GM20431 (cell line): Measurements from ENCODE around the gene WNT1.

ENCODE experiments used
- in situ Hi-C: fragments of 300-500 bp; cut with MseI, MboI; formaldehyde crosslinking; loops from one replicate; pipeline ENCODE4 v1.15.0; 2020; ENCODE audit warnings: low sequenced_read_pairs; ENCODE audit not compliant: unreplicated experiment

Gene WNT1

DNA sequence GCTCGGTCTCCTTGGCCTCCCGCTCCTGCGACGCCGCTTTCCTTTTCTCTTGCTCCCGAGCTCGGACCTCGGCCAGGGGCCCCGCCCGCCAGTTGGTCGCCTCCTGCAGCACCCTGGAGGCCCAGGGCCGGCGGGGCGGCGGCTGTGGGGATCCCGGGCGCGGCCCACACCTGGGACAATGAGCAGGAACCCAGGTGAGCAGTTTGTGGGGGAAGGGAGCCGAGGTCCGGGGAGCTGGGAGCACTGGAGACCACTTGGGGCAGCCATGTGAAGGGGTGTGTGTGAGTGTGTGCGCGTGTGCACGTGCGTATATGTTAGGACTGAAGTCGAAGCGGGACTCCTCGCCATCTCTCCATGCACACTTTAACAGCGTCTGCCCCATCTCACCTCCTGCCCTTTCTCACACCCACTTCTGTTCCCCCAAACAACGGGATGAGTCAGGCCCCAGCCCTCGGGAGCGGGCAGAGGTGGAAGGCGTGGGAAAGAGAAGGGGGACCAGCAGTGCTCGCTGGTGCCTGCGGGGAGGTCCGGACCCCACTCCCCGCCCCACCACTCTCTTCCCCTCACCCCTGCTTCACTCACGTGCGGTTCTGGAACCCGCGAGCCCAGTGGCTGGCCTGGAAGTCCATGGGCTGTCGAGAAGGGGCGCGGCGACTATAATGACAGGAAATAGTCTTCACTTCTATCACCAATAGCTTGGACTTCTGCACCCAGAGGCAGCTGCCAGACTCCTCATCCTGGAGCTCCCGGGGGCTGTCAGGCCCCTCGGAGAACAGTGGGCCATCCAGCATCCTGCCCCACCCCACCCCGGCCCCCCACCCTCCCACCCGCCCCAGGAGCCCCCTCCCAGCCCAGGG lies 20.6 kb downstream of the WNT1 start:
- in situ Hi-C loops = no loop called here

DNA sequence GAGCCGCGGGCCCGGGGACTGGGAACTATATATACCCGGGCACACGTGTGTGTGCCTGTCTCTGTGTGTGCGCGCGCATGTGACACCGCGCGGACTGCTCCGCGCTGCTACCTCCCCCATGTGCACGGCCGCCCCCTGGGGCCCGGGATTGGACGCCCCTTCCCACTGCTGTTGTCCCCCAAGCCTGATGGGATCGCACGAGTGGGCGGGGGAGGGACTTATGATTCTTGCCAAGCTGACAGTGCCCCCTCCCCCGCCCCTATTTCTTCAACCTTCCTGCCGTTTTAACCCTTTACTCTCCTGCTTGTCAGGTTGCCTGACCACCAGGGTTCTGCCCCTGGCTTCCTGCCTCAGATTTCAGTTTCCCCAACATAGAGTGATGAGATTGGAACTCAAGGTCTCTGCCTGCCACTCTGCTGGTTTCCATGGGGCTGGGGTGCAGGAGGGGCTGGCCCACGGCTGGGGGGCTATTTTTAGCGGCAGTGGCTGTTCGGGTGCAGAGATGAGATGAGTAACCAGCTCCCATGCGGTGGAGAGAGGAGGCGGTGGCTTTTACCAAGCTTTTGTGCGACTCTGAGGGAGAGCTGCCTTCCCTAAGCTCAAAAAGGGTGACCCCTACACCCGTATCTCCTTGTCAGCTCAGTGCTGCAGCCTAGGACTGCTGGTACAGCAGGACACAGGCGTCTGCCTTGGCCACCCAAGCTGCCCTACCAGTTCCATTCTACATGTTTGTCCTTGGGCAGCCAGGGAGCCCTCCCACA lies 21.4 kb downstream of the WNT1 start, which contains the start of gene DDN:
Gene DDN (minus strand): TSS at position 5 of the 761 bp plus-strand sequence. CDS start 88 bp downstream, outside the sequence.
- in situ Hi-C loops = no loop called here

DNA sequence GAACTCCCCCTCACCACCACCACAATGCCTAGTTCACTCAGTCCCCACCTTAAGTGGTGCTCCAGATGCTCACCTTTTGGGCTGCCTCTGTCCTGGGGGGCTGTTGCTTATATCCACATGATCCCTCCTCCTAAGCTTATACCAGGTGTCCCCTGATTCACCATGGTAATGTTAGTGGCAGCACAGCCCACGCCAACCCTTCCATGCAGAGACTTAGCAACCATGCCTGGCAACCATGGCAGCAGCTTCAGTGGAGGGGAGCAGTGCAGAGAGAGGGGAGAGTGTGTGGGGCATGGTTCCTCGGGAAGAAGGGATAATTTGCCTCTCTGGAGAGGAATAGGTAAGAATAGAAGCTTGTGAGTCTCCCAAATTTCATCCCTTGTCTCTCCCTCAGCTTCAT lies 22.2 kb downstream of the WNT1 start:
- in situ Hi-C loops = no loop called here

DNA sequence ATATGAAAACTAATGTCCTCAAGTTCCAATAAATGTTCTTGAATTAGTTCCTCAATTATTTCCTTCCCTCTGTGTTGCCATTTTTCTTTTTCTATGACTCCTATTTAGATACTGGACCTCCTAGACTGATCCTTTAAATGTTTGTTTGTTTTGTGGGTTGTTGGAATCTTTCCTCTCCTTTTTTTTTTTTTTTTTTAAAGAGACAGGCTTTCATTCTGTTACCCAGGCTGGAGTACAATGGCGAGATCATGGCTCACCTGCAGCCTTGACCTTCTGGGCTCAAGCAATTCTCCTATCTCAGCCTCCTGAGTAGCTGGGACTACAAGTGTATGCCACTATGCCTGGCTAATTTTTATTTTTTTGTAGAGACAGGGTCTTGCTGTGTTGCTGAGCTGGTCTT lies 30.8 kb downstream of the WNT1 start:
- in situ Hi-C loops = no loop called here

DNA sequence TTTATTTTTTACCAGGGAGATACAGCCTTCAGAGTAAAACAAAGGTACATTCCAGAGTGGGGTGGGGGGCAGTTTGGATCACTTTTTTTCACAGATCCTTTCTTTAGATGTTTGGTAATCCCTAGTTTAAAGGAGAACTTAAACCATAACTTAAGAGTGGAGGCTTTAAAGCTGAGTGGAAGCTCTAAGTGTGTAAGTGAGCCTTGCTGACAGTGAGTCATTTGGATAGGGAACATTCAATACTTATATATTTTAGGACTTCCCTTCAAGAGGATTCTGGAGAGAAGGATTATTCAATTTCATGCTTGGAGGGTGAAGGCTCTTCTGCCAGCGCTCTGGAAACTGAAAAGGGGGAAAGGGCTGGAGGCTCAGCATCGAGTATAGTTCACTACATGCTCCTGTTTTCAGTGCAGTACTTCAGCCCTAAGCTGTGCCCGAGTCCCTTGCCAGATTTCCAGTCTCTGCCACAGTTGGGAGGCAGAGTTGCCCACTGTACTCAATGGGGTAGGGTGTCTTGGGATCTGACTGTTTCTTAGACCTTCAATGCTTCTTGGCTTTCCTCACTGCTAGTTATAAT lies 32.1 kb downstream of the WNT1 start:
- in situ Hi-C loops = no loop called here

DNA sequence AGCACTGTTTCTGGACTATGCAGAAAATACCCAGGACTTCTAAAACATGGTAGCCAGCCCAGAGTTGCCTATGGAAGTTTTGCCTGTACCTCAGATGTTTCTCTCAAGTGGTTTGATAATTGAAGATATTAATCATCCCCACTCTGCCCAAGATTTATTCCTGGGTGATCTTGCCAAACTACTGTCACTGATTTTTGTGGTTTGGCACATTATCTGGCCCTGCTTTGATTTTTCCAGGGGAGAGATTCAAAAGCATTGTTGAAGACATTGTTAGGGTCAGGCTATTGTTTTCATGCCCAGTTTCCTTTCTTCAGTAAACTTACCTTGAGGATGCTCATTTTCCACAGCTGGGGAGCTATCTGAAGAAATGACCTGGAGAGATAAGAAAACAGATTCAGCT lies 34.6 kb downstream of the WNT1 start:
- in situ Hi-C loops = no loop called here

DNA sequence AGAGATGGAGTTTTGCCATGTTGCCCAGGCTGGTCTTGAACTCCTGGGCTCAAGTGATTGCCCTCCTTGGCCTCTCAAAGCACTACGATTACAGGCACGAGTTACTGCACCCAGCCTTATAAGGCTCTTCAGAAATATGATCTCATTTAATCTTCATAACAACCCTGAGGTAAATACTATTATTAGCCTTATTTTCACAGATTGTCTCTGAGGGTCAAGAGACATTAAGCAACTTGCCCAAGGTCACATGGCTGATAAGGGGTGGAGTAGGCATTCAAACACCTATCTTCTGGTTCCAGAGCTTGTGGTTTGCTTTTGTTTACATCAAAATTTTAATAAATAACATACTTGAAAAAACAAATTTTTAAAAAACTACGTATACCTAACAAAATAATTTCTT lies 35.3 kb downstream of the WNT1 start:
- in situ Hi-C loops = no loop called here

DNA sequence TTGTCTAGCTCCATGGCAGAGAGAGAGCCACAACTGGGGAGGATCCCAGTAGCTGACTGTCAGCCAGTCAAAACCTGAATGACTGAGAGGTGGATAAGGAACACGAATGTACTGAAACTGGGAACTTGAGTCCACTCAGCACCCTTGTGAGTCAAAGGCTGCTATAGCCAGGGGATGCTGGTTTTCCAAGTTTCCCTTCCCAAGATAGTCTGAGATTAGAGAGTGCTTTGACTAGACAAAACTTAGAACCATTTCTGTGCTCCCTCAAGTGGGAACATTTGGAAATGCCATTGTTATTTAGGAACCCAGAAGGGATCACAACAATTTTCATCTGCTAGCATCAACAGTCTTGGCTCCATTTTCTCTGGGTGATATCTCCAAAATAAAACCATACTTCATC lies 36.4 kb downstream of the WNT1 start:
- in situ Hi-C loops = no loop called here

DNA sequence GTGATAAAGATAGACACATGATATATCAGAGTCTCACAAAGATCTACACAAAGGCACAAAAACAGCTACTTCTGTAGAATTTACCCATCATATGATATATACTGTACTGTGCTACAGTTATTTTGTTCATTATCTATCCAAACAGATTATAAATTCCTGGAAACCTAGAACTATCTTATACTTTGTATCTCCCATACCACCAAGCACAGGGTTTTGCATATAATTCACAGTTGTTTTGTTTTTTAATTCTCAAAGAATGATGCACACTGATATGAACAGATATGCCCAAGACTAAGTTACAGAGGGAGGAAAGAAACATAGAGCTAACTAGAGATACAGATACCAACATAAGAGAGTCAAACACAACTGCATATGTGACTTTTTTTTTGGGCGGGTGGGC lies 37.1 kb downstream of the WNT1 start:
- in situ Hi-C loops = no loop called here

DNA sequence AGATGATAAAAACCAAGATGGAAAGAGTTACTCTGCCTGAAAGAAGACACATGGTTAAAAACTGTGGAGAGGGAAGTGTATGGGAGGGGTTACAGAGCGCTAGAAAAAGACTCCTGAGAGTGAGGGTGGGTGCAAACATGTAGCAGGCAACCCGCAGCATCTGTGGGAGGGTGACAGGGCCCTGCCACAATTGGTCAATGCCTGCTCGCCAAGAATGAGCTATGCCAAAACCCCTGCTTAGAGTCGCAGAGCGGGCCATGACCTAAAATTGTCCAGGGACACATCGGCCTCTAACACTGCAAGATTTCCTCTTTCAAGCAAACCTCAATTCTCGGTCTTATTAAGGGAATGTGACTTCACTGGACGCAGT lies 39.8 kb downstream of the WNT1 start:
- in situ Hi-C loops = no loop called here

DNA sequence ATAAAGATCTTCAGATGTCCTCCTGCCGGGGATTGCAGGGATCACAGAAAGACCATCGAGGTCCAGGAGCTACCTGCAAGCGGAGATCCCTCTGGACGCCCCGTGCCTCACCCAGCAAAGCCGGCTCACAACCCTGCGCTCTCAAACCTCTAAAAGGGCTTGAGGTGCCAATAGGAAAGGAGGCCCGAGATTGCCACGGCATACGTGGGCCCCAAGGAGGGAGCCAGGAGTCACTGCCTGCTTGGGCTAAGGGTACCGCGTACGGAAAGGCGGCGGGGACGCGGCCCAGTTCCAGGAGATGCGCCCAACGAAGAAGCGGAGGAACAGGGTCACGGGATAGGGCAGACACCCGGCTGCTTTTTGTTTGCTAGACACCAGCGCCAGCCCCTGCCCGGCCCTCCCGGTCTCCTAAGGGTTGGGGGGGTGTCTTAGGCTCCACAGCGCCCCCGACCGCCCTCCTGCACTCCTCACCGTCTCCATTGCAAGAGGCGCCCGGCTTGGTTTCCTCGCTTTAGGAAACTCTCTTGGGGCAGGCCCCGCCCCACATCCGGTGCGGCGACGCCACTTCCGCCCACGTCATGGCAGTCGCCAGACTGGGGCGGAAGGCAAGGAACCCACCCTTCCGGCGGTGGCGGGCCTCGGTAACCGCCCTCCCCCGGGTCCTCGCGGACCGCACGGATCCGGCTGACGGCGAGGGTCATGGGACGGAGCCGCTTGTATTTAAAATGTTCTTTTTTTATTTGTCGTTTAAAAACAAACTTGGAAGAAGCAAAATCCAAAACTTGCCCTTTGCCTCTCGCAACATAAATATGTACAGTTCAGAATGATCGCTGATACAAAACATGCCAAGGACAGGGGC lies 40.4 kb downstream of the WNT1 start, which contains the start of gene PRKAG1:
Gene PRKAG1 (minus strand): TSS at position 516 of the 859 bp plus-strand sequence. CDS start 36 bp downstream, at position 480.
- in situ Hi-C loops = no loop called here

DNA sequence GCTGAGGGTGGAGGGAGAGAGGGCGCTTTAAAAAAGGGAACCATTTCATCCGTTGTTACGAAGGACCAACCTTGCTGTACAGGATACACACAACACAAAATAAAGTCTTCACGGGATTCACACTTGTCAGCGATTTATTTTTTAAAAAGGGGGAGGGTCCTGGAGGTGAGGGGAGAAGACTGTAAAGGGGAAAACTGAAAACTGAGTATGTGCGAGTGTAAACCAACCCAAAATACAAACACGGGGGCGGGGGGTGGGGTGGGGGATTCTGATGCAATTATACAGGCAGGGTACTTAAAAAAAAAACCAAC lies 41.0 kb downstream of the WNT1 start:
- in situ Hi-C loops = no loop called here

DNA sequence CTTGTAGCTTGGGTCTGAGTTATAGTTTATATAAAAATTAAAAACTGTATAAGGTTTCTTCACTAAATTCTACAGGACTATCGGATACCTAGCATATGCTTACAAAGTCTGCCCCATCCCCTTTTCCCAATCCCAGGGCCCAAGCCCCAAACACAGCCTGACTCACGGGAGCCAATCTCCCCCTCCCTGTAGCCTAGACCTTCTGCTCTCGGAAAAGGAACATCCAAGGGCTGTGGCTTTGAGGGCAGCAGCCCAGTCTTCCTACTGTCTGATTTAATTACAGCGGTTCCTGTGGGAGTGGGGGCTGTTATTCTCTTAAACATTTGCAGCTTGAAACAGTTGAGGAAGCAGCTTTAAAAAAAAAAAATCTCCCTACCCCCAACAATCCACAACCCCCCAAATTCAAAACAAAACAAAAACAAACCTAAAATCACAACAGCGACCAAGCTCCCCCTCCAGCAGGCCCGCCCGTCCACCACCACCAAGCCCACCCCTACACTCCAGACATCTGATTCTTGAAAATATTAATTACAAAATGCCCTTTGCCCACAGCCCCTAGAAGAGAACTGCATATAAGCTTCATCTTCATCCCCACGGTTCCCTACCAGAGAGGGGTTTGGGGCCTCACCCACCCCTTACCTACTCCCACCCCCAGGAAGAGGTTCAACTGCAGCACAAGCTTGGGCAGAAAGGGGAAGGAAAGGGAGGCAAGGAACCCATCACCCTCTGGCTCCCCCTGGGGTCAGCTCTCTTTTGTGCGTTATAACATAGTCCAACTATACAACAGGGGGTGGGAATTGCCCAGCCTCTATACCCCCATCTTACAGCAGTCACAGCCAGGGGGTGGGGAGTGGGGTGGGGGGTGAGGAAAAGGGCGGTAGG lies 41.6 kb downstream of the WNT1 start:
- in situ Hi-C loops = no loop called here

DNA sequence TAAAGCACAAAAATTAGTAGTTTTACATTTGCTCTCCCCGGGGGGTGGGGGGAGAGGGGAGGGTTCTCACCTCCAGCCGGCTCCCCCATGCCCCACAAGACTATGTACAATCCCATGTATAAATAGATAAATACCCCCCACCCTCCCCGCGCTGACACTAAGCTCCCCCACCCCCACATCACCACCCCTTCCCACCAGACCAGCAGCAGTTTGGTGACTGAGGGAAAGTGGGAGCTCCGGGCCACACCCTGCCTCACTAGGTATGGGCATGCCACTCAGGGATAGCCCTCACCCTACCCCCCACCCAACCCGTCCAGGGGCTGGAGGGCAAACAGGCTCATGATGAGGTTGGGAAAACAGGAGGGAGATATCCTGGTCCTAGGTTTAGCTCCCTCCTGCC lies 42.3 kb downstream of the WNT1 start:
- in situ Hi-C loops = no loop called here

DNA sequence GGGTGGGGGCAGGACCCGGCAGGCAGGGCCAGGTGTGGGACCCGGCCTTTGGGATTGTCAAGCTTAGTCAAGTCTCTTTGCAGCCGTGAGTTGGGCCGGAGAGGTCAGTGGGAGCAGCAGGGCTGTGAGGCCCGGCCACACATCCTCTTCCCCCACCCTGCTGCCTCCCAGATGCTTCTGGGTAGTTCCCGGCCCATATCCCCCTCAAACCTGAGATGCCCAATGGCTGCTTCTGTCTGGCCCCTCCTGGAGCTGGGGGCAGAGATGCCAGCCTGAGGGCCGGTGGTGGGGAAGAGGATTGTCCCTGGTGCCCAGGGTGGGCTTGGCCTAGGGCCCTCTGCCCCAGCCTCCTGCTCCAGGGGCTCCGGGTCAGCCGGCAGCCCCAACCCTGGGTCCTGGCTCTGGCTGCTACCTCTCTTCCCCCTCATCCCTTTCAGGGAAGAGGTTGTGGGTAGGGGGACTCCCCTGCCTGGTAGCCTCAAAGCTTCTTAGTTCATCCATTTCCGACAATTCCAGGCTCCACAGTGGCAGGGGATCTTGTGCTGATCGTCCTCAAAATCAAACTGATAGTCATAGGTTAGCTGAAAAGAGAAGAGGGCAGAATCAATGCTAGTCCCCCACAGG lies 43.3 kb downstream of the WNT1 start:
- in situ Hi-C loops = no loop called here

DNA sequence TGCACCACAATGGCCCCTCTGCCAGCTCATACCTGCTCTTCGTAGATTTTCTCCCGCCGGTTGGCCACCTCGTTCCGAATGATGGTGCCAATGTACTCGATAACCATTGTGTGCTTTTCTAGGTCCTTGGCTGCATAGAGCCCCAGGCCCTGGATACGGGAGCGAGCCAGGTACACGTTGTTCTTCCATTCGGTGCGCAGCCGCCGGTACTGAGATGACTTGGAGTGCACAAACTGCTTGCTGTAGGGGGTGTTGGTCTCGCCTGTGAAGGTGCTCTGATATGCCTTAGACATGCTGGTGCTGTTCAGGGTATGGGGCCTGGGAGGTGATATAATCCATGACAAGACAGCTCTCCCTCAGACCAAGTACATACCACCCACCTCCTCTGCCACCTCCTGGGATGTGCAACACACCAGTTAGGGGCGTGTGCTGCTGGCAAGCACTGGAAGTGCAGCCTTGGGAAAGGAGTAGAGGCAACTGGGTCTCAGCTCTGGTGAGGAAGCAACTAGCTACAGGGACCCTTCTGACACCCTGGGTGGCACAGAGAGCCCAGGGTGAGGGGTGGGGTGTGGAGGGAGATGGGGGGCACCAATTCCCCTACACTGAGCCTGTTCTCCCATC lies 44.5 kb downstream of the WNT1 start:
- in situ Hi-C loops = no loop called here

DNA sequence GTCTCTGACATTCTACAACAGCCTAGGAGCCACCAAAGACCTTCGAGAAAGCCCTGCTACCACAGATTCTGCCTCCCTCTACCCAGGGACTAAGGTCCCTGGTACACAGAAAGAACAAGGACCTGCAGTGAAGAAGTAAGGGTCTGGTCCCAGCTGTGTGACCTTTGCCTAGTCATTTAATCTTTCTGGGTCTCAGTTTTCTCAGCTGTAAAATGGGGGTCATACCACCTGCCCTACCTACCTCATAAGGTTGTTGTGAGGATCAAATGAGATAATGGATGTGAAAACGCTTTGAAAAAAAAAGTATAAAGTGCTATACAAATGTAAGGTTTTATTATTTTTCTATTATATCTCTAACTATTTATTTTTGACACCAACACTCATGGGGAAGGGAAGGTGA lies 45.7 kb downstream of the WNT1 start:
- in situ Hi-C loops = no loop called here

DNA sequence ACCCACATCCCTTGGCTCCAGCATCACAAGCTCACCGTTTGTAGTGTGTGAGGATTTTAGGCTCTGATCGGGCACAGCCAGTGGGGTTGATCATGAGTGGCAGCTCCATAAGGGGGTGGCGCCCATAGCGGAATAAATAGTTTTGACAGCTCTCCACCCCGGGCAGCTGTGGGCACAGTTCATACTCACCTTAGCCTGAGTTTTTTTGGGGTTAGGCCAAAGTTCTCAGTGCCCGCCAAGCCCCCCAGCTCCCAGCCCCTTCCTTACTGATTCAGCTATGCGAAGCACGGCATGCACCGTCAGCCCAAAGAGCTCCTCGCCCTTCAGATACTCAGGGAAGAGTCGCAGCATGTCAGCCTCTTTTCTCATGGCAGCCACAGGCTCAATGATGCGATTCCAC lies 46.4 kb downstream of the WNT1 start:
- in situ Hi-C loops = no loop called here
